ENCODE measurements around the gene NOTCH2NLA.
"Not testable (repeated sequence)": the region's sequence is repeated elsewhere in the genome, so short reads cannot be mapped to it uniquely, and the experiment has no call there.

NOTCH2NLA gene

GRCh38 chr1:146228710-146229477 lies at the start of gene NOTCH2NLA:
TSS of gene NOTCH2NLA (minus strand) at chr1:146229021. CDS start at chr1:146189337, 39,684 bp downstream.
- DNase-seq (ENCODE audit: low read depth in 2 of 3, low spot score in 2 of 3) = peak in 2 of 3 experiments; percentile 10 to 13

- DNase-seq (ENCODE audit: low read depth in 2 of 3, low spot score in 2 of 3) = not testable (repeated sequence)
These were observed 49.5 kb upstream of the NOTCH2NLA start for GRCh38 chr1:146278346-146278745.

GRCh38 chr1:146277087-146277486 lies 48.3 kb upstream of the NOTCH2NLA start:
- DNase-seq (ENCODE audit: low read depth in 2 of 3, low spot score in 2 of 3) = not testable (repeated sequence)

- DNase-seq (ENCODE audit: low read depth in 2 of 3, low spot score in 2 of 3) = not testable (repeated sequence)
These were observed 45.3 kb upstream of the NOTCH2NLA start for GRCh38 chr1:146274083-146274482.

GRCh38 chr1:146273194-146273593 lies 44.4 kb upstream of the NOTCH2NLA start:
- DNase-seq (ENCODE audit: low read depth in 2 of 3, low spot score in 2 of 3) = not testable (repeated sequence)

- DNase-seq (ENCODE audit: low read depth in 2 of 3, low spot score in 2 of 3) = not testable (repeated sequence)
These were observed 43.9 kb upstream of the NOTCH2NLA start for GRCh38 chr1:146272734-146273133.

GRCh38 chr1:146271977-146272376 lies 43.2 kb upstream of the NOTCH2NLA start:
- not testable (repeated sequence) for DNase-seq (ENCODE audit: low read depth in 2 of 3, low spot score in 2 of 3)

GRCh38 chr1:146270129-146270528 lies 41.3 kb upstream of the NOTCH2NLA start:
- not testable (repeated sequence) for DNase-seq (ENCODE audit: low read depth in 2 of 3, low spot score in 2 of 3)

GRCh38 chr1:146266179-146266748 lies 37.4 kb upstream of the NOTCH2NLA start:
- not testable (repeated sequence) for DNase-seq (ENCODE audit: low read depth in 2 of 3, low spot score in 2 of 3)

GRCh38 chr1:146264761-146265160 lies 35.9 kb upstream of the NOTCH2NLA start:
- not testable (repeated sequence) for DNase-seq (ENCODE audit: low read depth in 2 of 3, low spot score in 2 of 3)

GRCh38 chr1:146260006-146260730 lies 31.3 kb upstream of the NOTCH2NLA start:
- not testable (repeated sequence) for DNase-seq (ENCODE audit: low read depth in 2 of 3, low spot score in 2 of 3)

GRCh38 chr1:146257992-146258552 lies 29.3 kb upstream of the NOTCH2NLA start:
- not testable (repeated sequence) for DNase-seq (ENCODE audit: low read depth in 2 of 3, low spot score in 2 of 3)

- not testable (repeated sequence) for DNase-seq (ENCODE audit: low read depth in 2 of 3, low spot score in 2 of 3)
These were observed 25.9 kb upstream of the NOTCH2NLA start for GRCh38 chr1:146254569-146255197.

- DNase-seq (ENCODE audit: low read depth in 2 of 3, low spot score in 2 of 3) = not testable (repeated sequence)
These were observed 24.5 kb upstream of the NOTCH2NLA start for GRCh38 chr1:146253249-146253855.

- DNase-seq (ENCODE audit: low read depth in 2 of 3, low spot score in 2 of 3) = not testable (repeated sequence)
These were observed 22.7 kb upstream of the NOTCH2NLA start for GRCh38 chr1:146251523-146251922.

- not testable (repeated sequence) for DNase-seq (ENCODE audit: low read depth in 2 of 3, low spot score in 2 of 3)
These were observed 19.8 kb upstream of the NOTCH2NLA start for GRCh38 chr1:146248643-146249042.

GRCh38 chr1:146236626-146237025 lies 7.8 kb upstream of the NOTCH2NLA start:
- DNase-seq (ENCODE audit: low read depth in 2 of 3, low spot score in 2 of 3) = not testable (repeated sequence)

- not testable (repeated sequence) for DNase-seq (ENCODE audit: low read depth in 2 of 3, low spot score in 2 of 3)
These were observed 7.3 kb upstream of the NOTCH2NLA start for GRCh38 chr1:146236026-146236601.

- peak in 2 of 3 experiments; percentile 4 to 6 for DNase-seq (ENCODE audit: low read depth in 2 of 3, low spot score in 2 of 3)
These were observed 608 bp downstream of the NOTCH2NLA start for GRCh38 chr1:146228144-146228682.

GRCh38 chr1:146174531-146174930 lies 54.3 kb downstream of the NOTCH2NLA start:
- not testable (repeated sequence) for DNase-seq (ENCODE audit: low read depth in 2 of 3, low spot score in 2 of 3)

Data from activated CD8-positive, alpha-beta memory T cell treated with anti-CD3 and anti-CD28 coated beads for 48 hours (primary cell).